ENCODE data around the gene OXNAD1. TPM values are rescaled to one million over a fixed set of nuclear protein-coding genes. Genes with fewer than 3 reads are reported as not detected.

The OXNAD1 gene
- total RNA-seq, 6 experiments from 2014 or later, result 8.1 to 27.2 (median 16.2) TPM

- TF ChIP-seq CTCF (IDR thresholded peaks at IDR 0.05) (no peak), POLR2A (IDR thresholded peaks at IDR 0.05) (no peak)
- WGBS (ENCODE audit: insufficient coverage, low coverage, low lambda C conversion rate, missing lambda C conversion rate), result 57% methylated on average over 1 of the region's 1 CpG
- Histone ChIP-seq H3K9me3 (no peaks in the 10 kb centered on the region), H3K27me3 (no peaks in the 10 kb centered on the region), H3K36me3 (no peaks in the 10 kb centered on the region), H3K27ac (no peak overlapping the region), H3K4me3 (no peak overlapping the region), H3K4me1 (no peaks in the 10 kb centered on the region)
- DNase-seq (no peak), ATAC-seq (peak in 3 of 4 donors; percentile 26 to 70 (median 36))
- intact Hi-C loops (cut with DNase I), result no loop called here
Observed at GRCh38 chr3:16338999-16339398, 74.0 kb downstream of the OXNAD1 start.

DNA sequence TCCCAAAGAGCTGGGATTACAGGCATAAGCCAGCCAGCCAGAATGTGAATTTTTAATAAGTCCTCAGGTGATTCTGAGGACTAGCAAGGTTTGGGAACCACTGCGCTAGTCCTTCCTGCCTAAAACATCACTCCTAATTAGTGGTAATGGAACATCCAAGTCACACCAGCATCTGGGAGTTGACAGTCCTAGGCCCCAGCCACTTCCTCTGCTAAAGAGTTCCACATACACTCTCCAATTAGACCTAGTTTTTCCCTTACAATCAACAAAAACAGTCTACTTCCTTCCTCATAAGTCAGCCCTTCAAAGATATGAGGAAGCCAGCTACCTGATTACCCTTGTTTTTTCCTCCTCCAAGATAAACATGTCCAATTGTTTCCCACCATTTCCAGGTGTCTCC lies 78.1 kb downstream of the OXNAD1 start:
- H3K36me3 ChIP-seq, result no peaks in the 10 kb centered on the region
- H3K27ac ChIP-seq, result no peak overlapping the region
- DNase-seq, result no peak
- ATAC-seq, result no peak
- no CpG with 5 or more reads among the region's 1 CpG for WGBS (ENCODE audit: insufficient coverage, low coverage, low lambda C conversion rate, missing lambda C conversion rate)
- no peaks in the 10 kb centered on the region for H3K4me1 ChIP-seq
- intact Hi-C loops (cut with DNase I), result no loop called here
- no peak overlapping the region for H3K4me3 ChIP-seq
- no peaks in the 10 kb centered on the region for H3K27me3 ChIP-seq
- no peak for TF ChIP-seq CTCF (IDR thresholded peaks at IDR 0.05)
- no peak for TF ChIP-seq POLR2A (IDR thresholded peaks at IDR 0.05)
- H3K9me3 ChIP-seq, result no peaks in the 10 kb centered on the region

DNA sequence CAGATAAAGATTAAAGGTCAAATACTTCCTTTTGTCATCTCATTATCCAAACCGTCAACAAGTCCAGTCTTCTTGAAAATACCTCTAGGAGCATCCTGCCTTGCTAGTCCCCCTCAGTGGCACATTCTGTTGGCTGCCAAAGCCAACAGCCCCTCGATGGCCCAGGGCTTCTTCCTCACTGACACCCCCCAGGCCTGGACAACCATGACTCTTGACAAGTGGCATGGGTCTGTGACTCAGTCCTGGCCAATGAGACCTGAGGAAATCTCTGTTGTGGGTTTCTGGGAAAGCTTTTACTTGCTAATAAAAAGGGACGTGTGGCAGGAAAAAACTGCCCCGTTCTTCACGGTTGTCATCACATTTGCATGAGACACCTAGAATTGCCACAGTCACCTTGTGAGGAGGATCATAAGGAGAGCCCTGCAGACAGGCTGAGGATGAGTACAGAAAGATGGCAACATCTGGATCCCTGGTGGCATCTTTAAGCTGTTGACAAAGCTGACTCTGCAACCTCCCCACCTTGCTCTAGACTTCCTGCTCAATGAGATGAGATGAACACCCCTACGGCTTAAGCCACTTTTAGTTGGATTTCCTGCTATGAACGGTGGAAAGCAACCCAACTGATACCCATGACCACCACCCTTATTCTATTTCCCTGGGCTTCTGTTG lies 81.5 kb downstream of the OXNAD1 start:
- H3K9me3 ChIP-seq, result no peaks in the 10 kb centered on the region
- H3K36me3 ChIP-seq, result peaks cover 0 to 2% (median 0%) of the 10 kb centered on the region in 4 donors
- no peak overlapping the region for H3K27ac ChIP-seq
- intact Hi-C loops (cut with DNase I), result no loop called here
- TF ChIP-seq CTCF (IDR thresholded peaks at IDR 0.05) (no peak), POLR2A (IDR thresholded peaks at IDR 0.05) (no peak)
- DNase-seq, result no peak
- 98% methylated on average over 5 of the region's 7 CpGs for WGBS (ENCODE audit: insufficient coverage, low coverage, low lambda C conversion rate, missing lambda C conversion rate)
- no peak for ATAC-seq
- H3K27me3 ChIP-seq, result no peaks in the 10 kb centered on the region
- H3K4me3 ChIP-seq, result no peak overlapping the region
- peaks cover 0 to 5% (median 0%) of the 10 kb centered on the region in 4 donors for H3K4me1 ChIP-seq

DNA sequence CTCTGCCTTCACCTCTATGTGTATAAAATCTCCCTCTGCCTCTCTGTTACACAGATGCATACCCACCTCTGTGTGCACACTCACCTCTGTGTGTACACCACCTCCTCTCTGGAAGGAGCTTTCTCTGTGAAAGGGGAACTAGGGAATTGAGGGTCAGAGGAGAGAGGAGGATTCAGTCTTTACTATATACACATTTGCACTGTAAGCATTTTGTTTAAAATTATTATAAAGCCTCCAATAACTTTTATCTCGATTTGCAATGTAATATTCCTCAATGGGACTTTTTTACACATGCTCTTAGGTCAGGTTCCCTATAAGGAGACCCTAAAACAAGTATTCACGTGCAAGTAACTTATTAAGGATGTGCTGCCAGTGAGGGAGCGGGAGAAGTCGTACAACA lies 82.5 kb downstream of the OXNAD1 start:
- Histone ChIP-seq H3K27ac (no peak overlapping the region), H3K36me3 (peaks cover 0 to 2% (median 0%) of the 10 kb centered on the region in 4 donors), H3K27me3 (no peaks in the 10 kb centered on the region), H3K4me3 (no peak overlapping the region), H3K9me3 (no peaks in the 10 kb centered on the region), H3K4me1 (peaks cover 0 to 5% (median 0%) of the 10 kb centered on the region in 4 donors)
- no peak for TF ChIP-seq POLR2A (IDR thresholded peaks at IDR 0.05)
- intact Hi-C loops (cut with DNase I), result no loop called here
- ATAC-seq (no peak), DNase-seq (no peak)
- WGBS (ENCODE audit: insufficient coverage, low coverage, low lambda C conversion rate, missing lambda C conversion rate), result 99% methylated on average over 4 of the region's 4 CpGs

DNA sequence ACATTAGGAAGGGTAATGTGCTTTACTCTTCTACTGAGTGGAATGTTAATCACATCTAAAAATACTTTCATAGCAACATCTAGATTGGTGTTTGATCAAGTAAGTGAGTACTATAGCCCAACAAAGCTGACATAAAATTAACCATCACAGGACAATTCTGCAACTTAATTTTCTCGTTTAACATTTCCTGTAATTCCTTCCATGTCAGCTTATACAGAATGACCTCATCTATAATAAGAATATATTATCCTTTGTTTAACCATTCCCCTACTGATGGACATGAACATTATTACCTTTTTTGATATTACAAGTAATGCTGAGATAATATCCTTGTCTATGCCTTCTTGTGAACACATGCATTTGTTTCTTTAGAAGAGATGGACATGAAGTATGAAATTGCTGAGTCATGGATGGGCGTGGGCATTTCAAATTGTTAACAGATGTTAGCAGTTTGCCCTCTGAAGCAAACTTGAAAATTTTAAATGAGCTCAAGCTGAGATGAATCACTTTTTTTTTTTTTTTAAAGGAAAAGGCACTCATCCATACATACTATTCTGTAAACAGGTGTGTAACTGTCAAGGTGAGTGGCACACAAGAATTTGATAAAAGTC lies 85.1 kb downstream of the OXNAD1 start:
- no peak for DNase-seq
- H3K27ac ChIP-seq, result no peak overlapping the region
- no peaks in the 10 kb centered on the region for H3K9me3 ChIP-seq
- H3K4me3 ChIP-seq, result no peak overlapping the region
- H3K27me3 ChIP-seq, result no peaks in the 10 kb centered on the region
- ATAC-seq, result no peak
- intact Hi-C loops (cut with DNase I), result no loop called here
- TF ChIP-seq CTCF (IDR thresholded peaks at IDR 0.05) (no peak), POLR2A (IDR thresholded peaks at IDR 0.05) (no peak)
- H3K36me3 ChIP-seq, result peaks cover 0 to 2% (median 0%) of the 10 kb centered on the region in 4 donors
- peaks cover 0 to 5% (median 0%) of the 10 kb centered on the region in 4 donors for H3K4me1 ChIP-seq
- WGBS (ENCODE audit: insufficient coverage, low coverage, low lambda C conversion rate, missing lambda C conversion rate), result 57% methylated on average over 2 of the region's 2 CpGs

Data from right lobe of liver (tissue), 6 donors.